Gastroesophageal sphincter (tissue), 4 donors: Measurements from ENCODE around the gene MTA3. TPM values are rescaled to one million over a fixed set of nuclear protein-coding genes. Genes with fewer than 3 reads are reported as not detected.

Experiments used
- ATAC-seq: fragments of 150-250 bp; one replicate; pipeline ENCODE4 v1.9.1; 2016; ENCODE audit warnings: mild to moderate bottlenecking, moderate library complexity
- H3K27ac ChIP-seq, 4 donors: fragments of 200-600 bp; sonication (generic) in 3 of 4; 1 replicate in 3 of 4; 2 replicates in 1 of 4; pipeline ENCODE4 v1.5.1; 2016 to 2019
- H3K27me3 ChIP-seq: fragments of 200-600 bp; sonication (generic); one replicate; pipeline ENCODE4 v1.5.1; 2019
- H3K36me3 ChIP-seq, 2 donors: fragments of 200-600 bp; sonication (generic); one replicate each; pipeline ENCODE4 v1.5.1; 2019; ENCODE audit warnings: control low read depth in 1 of 2
- H3K4me1 ChIP-seq, 3 donors: fragments of 200-600 bp; sonication (generic); 1 replicate in 2 of 3; 2 replicates in 1 of 3; pipeline ENCODE4 v1.5.1; 2016 to 2019; ENCODE audit warnings: control low read depth in 2 of 3
- H3K4me3 ChIP-seq, 2 donors: fragments of 200-600 bp; sonication (generic); one replicate each; pipeline ENCODE4 v1.5.1; 2019; ENCODE audit warnings: mild to moderate bottlenecking in 1 of 2, moderate library complexity in 1 of 2
- H3K9me3 ChIP-seq, 3 donors: fragments of 200-600 bp; sonication (generic); one replicate each; pipeline ENCODE4 v1.5.1; 2017 to 2019; ENCODE audit warnings: control low read depth in 2 of 3
- EP300 ChIP-seq: sonication (generic); formaldehyde crosslinking; IDR thresholded peaks from one replicate; pipeline ENCODE4 v1.6.1; 2017; ENCODE audit warnings: antibody characterized with exemption, mild to moderate bottlenecking
- POLR2A ChIP-seq, 2 donors: fragments of 450-650 bp; IDR thresholded peaks; one replicate each; pipeline ENCODE4 v1.6.1; 2017; ENCODE audit warnings: antibody characterized with exemption in 2 of 2, mild to moderate bottlenecking in 2 of 2, moderate library complexity in 1 of 2
- POLR2AphosphoS5 ChIP-seq: sonication (generic); formaldehyde crosslinking; IDR thresholded peaks from one replicate; pipeline ENCODE4 v1.6.1; 2017; ENCODE audit warnings: antibody characterized with exemption
- WGBS, 2 donors: methylation state at CpG; one replicate each; pipeline ENCODE4 v1.1.5; 2018; ENCODE audit warnings: low coverage in 1 of 2; 5-methylcytosine and 5-hydroxymethylcytosine counted together
- total RNA-seq, 4 donors: library from RNA; depleted of rRNA; stranded (reverse); fragments of >200 nt; gene quantifications; one replicate each; pipeline ENCODE4 v1.1.0, GENCODE V29; 2016
- TF ChIP-seq, protein P1 (sequence below), 4 experiments: fragments of 200-600 bp in 2 of 4; fragments of 450-650 bp in 2 of 4; sonication (generic) in 1 of 4; IDR thresholded peaks; one replicate each; pipeline ENCODE4 v1.5.1; 2017 to 2019; ENCODE audit warnings: antibody characterized with exemption in 4 of 4, mild to moderate bottlenecking in 2 of 4, moderate library complexity in 2 of 4

MTA3 gene
- total RNA-seq, 4 donors from 2014 or later = 22.7 to 56.2 (median 29.3) TPM

DNA sequence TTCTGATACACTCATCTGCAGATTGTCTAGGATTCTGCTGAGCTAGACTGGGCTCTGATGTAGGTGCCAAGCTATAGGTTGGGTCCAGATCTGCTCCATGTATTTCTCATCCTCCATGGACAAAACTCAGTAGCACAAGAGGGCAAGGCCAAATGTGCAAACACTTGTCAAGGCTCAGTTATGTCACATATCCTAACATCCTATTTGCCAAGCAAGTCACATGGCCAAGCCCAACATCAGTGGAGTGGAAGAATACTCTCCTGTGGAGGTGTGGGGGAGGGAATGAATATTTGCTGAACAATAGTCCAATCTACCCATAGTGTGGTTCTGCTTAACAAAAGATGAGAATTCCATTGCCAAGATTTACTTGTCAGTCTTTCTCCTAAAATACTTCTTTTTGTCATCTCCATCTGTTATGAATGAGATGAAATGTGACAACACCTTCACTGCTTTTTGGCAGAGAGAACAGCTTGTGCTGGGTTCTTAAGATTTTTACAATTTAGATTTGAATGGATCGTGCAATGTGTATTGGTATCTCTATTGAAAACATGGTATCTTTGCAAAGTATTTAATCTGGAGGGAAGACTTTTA is 105.7 kb downstream of the MTA3 start:
- H3K36me3 ChIP-seq = peaks cover 0 to 13% of the 10 kb centered on the region in 2 donors
- no peak for TF ChIP-seq POLR2AphosphoS5
- TF ChIP-seq, protein P1, sequence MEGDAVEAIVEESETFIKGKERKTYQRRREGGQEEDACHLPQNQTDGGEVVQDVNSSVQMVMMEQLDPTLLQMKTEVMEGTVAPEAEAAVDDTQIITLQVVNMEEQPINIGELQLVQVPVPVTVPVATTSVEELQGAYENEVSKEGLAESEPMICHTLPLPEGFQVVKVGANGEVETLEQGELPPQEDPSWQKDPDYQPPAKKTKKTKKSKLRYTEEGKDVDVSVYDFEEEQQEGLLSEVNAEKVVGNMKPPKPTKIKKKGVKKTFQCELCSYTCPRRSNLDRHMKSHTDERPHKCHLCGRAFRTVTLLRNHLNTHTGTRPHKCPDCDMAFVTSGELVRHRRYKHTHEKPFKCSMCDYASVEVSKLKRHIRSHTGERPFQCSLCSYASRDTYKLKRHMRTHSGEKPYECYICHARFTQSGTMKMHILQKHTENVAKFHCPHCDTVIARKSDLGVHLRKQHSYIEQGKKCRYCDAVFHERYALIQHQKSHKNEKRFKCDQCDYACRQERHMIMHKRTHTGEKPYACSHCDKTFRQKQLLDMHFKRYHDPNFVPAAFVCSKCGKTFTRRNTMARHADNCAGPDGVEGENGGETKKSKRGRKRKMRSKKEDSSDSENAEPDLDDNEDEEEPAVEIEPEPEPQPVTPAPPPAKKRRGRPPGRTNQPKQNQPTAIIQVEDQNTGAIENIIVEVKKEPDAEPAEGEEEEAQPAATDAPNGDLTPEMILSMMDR (IDR thresholded peaks at IDR 0.05) = no peak
- TF ChIP-seq POLR2A (IDR thresholded peaks at IDR 0.05) = no peak
- no peak for TF ChIP-seq EP300
- ATAC-seq = no peak
- H3K9me3 ChIP-seq = no peaks in the 10 kb centered on the region
- H3K4me1 ChIP-seq = peaks cover 0 to 10% (median 0%) of the 10 kb centered on the region in 3 donors
- no peak overlapping the region for H3K4me3 ChIP-seq
- H3K27ac ChIP-seq = no peak overlapping the region
- H3K27me3 ChIP-seq = no peaks in the 10 kb centered on the region
- 86% methylated on average over 1 of the region's 1 CpG; no CpG with 5 or more reads in 1 of the 2 donors for WGBS, 2 donors

DNA sequence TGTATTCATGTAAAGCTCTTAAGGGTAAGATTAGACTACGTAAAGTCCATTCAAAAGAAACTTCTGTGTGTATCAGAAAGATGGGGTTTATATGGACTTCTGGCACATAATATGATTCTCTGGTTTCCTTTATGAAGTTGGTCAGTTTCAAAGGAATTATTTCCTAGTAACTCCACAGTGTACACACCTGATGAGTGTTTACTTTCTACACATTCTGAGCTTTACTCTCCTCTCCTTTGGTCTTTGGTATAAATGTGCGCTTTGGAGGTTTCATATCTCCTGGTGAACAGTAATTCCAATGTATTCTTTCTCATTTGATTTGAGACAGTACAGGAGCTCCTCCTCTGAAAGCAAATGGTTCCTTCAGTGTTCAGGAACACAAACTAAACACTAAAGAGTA is 107.4 kb downstream of the MTA3 start:
- ATAC-seq = no peak
- Histone ChIP-seq H3K4me3 (no peak overlapping the region), H3K9me3 (no peaks in the 10 kb centered on the region), H3K36me3 (peaks cover 0 to 13% of the 10 kb centered on the region in 2 donors), H3K27ac (no peak overlapping the region), H3K27me3 (no peaks in the 10 kb centered on the region), H3K4me1 (peaks cover 0 to 9% (median 0%) of the 10 kb centered on the region in 3 donors)
- no peak for TF ChIP-seq POLR2A (IDR thresholded peaks at IDR 0.05)
- TF ChIP-seq, protein P1 (IDR thresholded peaks at IDR 0.05) = no peak
- no peak for TF ChIP-seq EP300
- TF ChIP-seq POLR2AphosphoS5 = no peak
- WGBS, 2 donors = 80 to 86% methylated on average over 2 of the region's 2 CpGs

DNA sequence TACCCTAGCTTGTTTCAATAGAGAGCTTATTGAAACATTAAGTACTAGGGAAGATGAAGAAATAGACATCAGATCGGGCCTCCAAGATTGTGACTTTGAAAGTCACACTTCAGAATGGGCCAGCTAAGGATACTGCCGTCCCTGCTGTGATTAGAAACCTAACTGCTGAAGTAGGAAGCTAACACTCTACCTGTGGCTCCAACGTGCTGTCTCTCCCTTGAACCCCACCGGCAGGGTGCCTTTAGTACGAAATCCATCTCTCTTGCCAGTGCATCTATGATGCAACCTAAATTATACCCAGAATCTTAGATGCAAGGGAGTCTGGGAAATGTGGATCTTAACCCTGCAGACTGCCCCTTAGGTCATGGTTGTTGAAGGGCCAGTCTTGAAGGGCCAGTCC is 116.9 kb downstream of the MTA3 start:
- Histone ChIP-seq H3K4me1 (no peaks in the 10 kb centered on the region), H3K27me3 (no peaks in the 10 kb centered on the region), H3K9me3 (no peaks in the 10 kb centered on the region), H3K4me3 (no peak overlapping the region), H3K27ac (no peak overlapping the region), H3K36me3 (peaks cover 0 to 23% of the 10 kb centered on the region in 2 donors)
- 69 to 85% methylated on average over 4 to 5 of the region's 5 CpGs for WGBS, 2 donors
- TF ChIP-seq, protein P1 (IDR thresholded peaks at IDR 0.05) = no peak
- TF ChIP-seq POLR2A (IDR thresholded peaks at IDR 0.05) = no peak
- no peak for ATAC-seq

DNA sequence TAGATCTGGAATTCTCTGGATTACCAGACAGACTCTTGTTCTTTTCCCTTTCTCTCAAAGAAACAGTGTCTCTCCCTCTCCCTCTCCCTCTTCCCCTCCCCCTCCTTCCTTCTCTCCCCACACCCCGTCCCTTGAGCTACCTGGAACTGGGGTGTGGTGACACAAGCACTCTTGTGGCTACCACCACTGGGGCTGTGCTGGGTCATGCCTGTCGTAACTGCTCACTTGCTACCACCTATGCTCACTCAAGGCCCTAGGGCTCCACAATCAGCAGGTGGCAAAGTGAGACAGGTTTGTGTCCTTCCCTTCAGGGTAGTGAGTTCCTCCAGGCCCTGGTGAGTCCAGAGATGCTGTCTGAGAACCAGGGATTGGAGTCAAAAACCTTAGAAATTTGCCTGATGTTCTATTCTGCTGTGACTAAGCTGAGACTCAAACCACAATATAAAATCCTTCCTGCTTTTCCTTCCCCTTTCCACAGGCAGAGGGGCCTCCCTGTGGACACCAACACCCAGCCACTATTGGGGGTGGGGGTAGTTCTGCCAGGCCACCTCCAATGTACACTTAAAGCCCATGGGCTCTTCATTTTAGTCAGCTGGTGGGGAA is 124.7 kb downstream of the MTA3 start:
- H3K4me3 ChIP-seq = no peak overlapping the region
- no peaks in the 10 kb centered on the region for H3K4me1 ChIP-seq
- no peaks in the 10 kb centered on the region for H3K9me3 ChIP-seq
- peaks cover 0 to 7% of the 10 kb centered on the region in 2 donors for H3K36me3 ChIP-seq
- no peaks in the 10 kb centered on the region for H3K27me3 ChIP-seq
- H3K27ac ChIP-seq = no peak overlapping the region
- WGBS, 2 donors = 85% methylated on average over 2 of the region's 2 CpGs; no CpG with 5 or more reads in 1 of the 2 donors
- TF ChIP-seq POLR2A (IDR thresholded peaks at IDR 0.05) (no peak), EP300 (no peak), POLR2AphosphoS5 (no peak)
- TF ChIP-seq, protein P1 (IDR thresholded peaks at IDR 0.05) = no peak
- ATAC-seq = no peak
